Activated T-helper 1 cell treated with anti-CD3 and anti-CD28 coated beads, Interleukin-2, amount 50 U/mL, for 16 hours (primary cell): ENCODE results near the gene FRAT2.
A peak's percentile ranks its signal among the peaks of the same experiment; 100 is the strongest.

Source experiments
- DNase-seq, 2 donors: peaks; one replicate each; pipeline ENCODE4 v3.0.0-alpha.2; 2020; ENCODE audit warnings: low read depth in 1 of 2, low spot score in 1 of 2

FRAT2 gene

DNA sequence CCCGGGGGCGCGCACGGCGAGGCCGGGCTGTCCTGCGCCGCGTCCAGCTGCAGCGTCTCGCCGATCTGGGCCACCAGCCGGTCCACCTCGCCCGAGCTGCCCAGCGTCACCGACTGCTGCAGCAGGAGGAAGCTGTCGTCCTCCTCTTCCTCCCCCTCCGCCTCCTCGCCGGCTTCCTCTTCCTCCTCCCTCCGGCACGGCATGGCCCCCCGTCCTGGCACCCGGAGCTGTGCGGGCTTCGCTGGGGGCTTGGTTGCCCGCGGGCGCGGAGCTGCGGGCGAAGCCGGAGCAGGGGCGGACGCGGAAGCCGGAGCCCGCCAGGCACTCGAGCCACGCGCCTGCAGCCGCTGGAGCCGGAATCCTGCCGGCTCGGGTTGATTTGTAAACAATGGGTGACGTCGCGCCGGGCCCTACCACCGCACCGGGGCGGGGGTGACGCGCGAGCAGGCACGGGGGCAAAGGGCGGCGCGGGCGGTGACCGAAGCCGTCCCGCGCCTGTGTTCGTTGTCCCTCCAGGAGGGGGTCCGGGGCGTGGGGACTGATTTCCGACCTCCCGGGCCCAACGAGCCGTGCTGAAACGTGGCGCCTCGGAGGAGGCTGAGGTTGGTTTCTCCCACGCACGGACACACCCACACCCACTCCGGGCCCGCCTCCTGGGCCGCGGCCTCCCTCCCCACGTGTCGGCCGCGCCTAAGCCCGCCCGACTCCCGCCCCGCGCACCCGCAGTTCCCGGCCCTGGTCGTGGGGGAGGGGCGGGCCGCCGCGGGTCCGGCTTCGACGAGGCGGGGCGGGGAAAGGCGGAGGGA is at the start of gene FRAT2:
Gene FRAT2 (minus strand): TSS at position 360 of the 806 bp plus-strand sequence. CDS start 157 bp downstream, at position 203.
- DNase-seq, result peak; percentile 73 to 78

GRCh38 chr10:97384156-97384555 is 49.6 kb upstream of the FRAT2 start:
- DNase-seq, result no peak

GRCh38 chr10:97383159-97383558 is 48.6 kb upstream of the FRAT2 start:
- no peak for DNase-seq

DNA sequence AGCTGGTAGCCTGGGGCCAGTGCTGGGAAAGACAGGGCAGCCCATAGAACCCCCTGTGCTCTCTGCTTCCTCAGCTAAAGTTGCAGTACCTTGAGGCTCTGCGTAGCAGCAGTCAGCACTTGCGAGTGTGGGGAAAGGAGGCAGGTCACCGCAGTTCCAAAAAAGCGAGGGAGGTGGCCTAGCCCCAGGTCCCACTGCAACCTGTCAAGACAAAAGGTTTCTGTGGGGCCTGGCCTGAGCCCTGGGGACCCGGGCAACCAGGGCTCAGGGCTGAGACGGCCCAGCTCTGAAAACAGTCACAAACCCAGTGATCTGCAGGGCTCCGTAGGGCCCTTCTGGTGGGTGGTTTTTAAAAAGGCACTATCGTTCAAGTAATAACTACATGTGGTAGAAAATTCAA is 47.1 kb upstream of the FRAT2 start:
- DNase-seq, result no peak

DNA sequence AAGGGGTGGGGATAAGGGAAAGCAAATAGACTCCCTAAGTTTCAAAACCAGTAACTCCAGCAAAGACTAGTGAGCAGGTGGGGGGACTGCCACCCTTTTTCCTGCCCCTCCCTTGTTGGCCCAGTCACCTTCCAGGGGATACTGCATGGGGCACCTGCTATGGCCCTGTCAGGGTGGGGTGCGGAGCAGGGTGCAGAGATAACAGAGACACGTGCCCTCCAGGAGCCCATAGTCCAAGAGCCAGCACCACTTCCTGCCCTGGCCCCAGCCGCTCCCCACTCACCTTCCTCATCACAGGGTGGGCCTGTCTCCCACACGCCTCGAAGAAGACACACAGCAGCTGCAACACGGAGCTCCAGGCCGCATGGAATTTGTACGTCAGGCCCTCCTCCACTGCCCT is 46.0 kb upstream of the FRAT2 start:
- DNase-seq, result no peak

GRCh38 chr10:97378933-97379921 is 44.7 kb upstream of the FRAT2 start:
- DNase-seq, result no peak

- DNase-seq, result no peak
Measured at GRCh38 chr10:97376413-97376812, 41.9 kb upstream of the FRAT2 start.

- no peak for DNase-seq
Measured at GRCh38 chr10:97373456-97373855, 38.9 kb upstream of the FRAT2 start.

- no peak for DNase-seq
Measured at GRCh38 chr10:97372233-97372875, 37.8 kb upstream of the FRAT2 start.

DNA sequence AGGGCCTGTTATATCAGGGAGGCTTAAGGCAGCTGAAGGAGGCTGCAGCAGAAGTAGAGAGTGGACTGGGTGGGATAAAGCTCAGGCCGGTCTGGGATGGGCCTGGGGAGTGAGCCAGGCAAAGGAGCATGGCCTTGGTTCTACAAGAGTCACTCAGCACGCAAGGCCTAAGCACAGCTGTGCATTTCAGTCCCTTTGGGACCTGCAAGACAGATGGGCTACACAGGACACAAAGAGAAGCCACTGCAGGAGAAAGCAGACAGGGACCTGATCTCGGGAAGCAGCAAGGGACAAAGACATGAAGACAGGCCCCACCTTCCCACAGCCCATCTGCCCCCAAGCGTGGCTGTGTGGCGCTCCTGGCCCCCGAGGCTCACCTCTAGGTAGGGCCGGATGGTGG is 37.2 kb upstream of the FRAT2 start:
- DNase-seq, result no peak

- DNase-seq, result no peak
Measured at GRCh38 chr10:97367126-97367649, 32.7 kb upstream of the FRAT2 start.

DNA sequence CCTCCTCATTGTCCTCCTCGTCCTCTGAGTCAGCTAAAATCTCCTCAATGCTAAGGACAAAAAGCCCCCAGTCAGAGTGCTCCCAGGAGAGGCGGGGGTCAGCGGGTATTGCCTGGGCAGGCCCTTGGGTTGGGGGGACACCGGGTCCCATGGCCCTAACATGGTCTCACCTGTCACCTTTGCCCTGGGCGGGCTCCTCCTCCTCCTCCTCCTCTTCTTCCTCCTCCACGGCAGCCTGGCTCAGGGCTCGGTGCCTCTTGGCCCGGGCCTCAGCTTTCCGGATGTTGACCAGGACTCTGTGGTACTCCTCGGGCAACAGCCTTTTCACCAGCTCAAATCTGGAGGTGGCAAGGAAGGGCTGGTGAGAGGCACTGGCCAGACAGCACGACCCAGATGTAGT is 32.0 kb upstream of the FRAT2 start:
- no peak for DNase-seq

GRCh38 chr10:97365761-97366351 is 31.3 kb upstream of the FRAT2 start:
- DNase-seq, result no peak

- no peak for DNase-seq
Measured at GRCh38 chr10:97363071-97363470, 28.5 kb upstream of the FRAT2 start.

- DNase-seq, result no peak
Measured at GRCh38 chr10:97362310-97363033, 27.9 kb upstream of the FRAT2 start.

- DNase-seq, result no peak
Measured at GRCh38 chr10:97361537-97361901, 27.0 kb upstream of the FRAT2 start.

DNA sequence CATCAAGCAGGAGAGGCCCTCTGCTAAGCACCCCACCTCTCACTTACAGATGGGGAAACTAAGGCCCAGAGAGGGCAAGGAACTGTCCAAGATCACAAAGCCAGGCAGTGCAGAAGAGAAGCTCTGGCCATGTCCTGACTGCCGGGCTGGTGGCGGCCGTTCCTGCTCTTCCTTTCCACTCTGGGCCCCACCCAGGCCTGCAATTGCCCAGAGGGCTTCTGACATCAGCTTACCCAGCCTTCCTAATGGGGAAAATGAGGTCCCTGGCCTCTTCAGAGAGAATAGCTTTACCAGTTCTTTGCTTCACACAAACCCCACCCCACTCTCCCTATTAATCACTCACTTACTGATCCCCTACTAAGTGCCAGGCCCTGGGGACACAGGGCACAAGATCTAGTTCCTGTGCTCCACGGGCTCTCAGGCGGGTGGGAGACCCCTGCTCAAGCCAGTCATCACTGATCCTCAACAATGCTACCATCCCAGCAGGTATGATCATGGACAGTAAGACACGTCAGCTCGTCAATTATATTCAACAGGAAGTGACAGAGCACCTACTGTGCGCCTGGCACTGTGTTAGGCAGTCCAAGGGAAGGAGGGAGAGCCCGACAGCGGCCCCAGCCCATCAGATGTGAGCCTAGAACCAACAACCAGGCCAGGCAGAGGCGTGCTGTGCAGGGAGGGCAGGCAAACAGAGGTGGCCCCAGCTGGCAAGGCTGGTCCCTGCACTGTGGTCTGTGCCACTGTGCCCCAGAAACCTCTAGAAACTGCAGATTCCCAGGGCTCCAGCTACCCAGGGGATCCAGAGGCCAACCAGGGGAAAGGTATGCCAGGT is 26.4 kb upstream of the FRAT2 start:
- no peak for DNase-seq

DNA sequence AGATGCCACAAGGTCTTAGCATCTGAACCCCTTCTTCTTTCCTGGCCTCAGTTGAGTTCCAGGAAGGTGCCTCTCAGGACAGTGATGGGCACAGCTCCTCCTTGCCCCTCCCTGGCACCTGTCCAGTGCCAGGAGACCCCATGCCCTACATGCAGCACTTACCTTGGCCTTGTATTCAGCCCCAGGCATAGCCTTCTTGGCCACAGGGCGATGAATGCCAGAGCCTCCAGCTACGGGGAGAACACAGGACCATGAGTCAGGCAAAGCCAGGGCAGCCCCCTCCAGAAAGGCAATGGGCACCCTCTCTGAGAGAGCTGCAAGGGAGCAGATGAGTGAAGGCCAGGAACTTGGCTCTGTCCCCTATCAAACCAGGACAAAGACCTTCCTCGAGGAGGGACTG is 24.3 kb upstream of the FRAT2 start:
- no peak for DNase-seq

DNA sequence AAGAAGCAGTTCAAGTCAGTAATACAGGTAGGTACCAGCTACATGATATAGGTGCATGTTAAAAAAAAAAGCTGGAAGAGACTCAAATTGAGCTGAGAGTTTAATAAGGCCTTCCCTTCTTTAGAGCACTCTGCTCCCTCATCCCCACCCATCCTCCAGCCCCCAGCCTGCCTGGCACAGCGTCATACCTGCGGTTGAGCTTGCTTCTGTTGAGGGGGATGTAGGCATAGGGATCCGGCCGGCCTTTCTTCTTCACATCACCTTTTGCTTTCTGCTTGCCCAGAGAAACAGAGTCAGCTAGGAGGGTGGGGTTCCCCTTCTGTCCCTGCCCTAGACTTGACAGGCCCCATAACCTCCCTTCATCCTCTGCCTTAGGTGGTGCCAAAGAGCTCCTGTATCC is 23.8 kb upstream of the FRAT2 start:
- no peak for DNase-seq
